ENCODE data around the gene EDNRA. TPM values are rescaled to one million over a fixed set of nuclear protein-coding genes. Genes with fewer than 3 reads are reported as not detected.

Gene EDNRA
- total RNA-seq, 4 donors from 2014 or later, result 2.5 to 8.8 (median 6.1) TPM

DNA sequence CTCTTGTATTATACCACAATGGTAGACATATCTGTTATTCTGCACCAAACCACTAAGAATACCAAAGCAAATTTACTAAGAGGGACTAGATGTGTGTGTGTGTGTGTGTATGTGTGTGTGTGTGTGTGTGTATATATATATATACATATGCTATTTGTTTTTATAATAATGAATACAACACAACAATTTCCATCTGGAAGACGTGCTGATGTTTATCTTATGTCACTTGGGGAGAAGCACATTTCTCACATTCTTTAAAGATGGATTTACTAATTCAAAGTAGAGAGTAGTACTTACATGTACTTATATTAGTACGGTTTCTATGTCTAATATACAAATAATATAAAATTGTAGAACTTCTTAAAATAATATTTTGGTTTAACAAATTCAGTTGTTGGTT lies 52.0 kb downstream of the EDNRA start:
- WGBS, 2 donors, result 50 to 76% methylated on average over 2 of the region's 2 CpGs
- H3K27me3 ChIP-seq, result no peaks in the 10 kb centered on the region
- no peaks in the 10 kb centered on the region for H3K9me3 ChIP-seq
- no peaks in the 10 kb centered on the region for H3K36me3 ChIP-seq
- TF ChIP-seq POLR2A (IDR thresholded peaks at IDR 0.05), result no peak
- TF ChIP-seq, protein P1, sequence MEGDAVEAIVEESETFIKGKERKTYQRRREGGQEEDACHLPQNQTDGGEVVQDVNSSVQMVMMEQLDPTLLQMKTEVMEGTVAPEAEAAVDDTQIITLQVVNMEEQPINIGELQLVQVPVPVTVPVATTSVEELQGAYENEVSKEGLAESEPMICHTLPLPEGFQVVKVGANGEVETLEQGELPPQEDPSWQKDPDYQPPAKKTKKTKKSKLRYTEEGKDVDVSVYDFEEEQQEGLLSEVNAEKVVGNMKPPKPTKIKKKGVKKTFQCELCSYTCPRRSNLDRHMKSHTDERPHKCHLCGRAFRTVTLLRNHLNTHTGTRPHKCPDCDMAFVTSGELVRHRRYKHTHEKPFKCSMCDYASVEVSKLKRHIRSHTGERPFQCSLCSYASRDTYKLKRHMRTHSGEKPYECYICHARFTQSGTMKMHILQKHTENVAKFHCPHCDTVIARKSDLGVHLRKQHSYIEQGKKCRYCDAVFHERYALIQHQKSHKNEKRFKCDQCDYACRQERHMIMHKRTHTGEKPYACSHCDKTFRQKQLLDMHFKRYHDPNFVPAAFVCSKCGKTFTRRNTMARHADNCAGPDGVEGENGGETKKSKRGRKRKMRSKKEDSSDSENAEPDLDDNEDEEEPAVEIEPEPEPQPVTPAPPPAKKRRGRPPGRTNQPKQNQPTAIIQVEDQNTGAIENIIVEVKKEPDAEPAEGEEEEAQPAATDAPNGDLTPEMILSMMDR (IDR thresholded peaks at IDR 0.05), result no peak
- no peak for DNase-seq
- H3K27ac ChIP-seq, result no peak overlapping the region
- H3K4me3 ChIP-seq, result no peak overlapping the region
- intact Hi-C loops (cut with DNase I), result no loop called here
- no peaks in the 10 kb centered on the region for H3K4me1 ChIP-seq

- TF ChIP-seq, protein P1 (IDR thresholded peaks at IDR 0.05), result no peak
- no peak for TF ChIP-seq POLR2A (IDR thresholded peaks at IDR 0.05)
- Histone ChIP-seq H3K36me3 (no peaks in the 10 kb centered on the region), H3K4me1 (no peaks in the 10 kb centered on the region), H3K4me3 (no peak overlapping the region), H3K9me3 (no peaks in the 10 kb centered on the region), H3K27me3 (no peaks in the 10 kb centered on the region), H3K27ac (no peak overlapping the region)
- 52 to 69% methylated on average over 1 of the region's 1 CpG for WGBS, 2 donors
- intact Hi-C loops (cut with DNase I), result no loop called here
- DNase-seq, result no peak
Measured at GRCh38 chr4:147533331-147533730, 52.4 kb downstream of the EDNRA start.

DNA sequence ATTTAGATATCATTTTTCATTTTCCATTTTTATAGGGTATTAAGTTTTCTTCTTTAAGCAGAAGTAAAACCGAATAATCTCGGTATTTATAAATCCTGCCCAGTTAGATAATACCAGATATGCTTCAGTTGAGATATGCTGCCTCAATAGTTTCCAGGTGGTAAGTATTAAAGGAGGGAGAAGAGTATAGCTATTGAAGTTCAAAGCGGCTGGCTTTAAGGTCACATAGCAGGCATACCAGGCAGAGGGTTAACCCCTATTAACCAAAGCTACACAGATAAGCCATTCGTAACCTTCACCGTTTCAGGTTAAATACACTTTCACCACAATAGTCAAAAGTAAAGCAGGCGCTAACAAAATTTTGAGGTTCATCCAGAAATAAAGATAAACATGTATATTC lies 54.2 kb downstream of the EDNRA start:
- intact Hi-C loops (cut with DNase I), result no loop called here
- Histone ChIP-seq H3K36me3 (no peaks in the 10 kb centered on the region), H3K4me1 (no peaks in the 10 kb centered on the region), H3K4me3 (no peak overlapping the region), H3K27ac (no peak overlapping the region), H3K9me3 (no peaks in the 10 kb centered on the region), H3K27me3 (no peaks in the 10 kb centered on the region)
- DNase-seq, result no peak
- WGBS, 2 donors, result 82 to 86% methylated on average over 6 of the region's 6 CpGs
- TF ChIP-seq, protein P1 (IDR thresholded peaks at IDR 0.05), result no peak
- TF ChIP-seq POLR2A (IDR thresholded peaks at IDR 0.05), result no peak

GRCh38 chr4:147538711-147539110 lies 57.8 kb downstream of the EDNRA start:
- DNase-seq, result no peak
- no peaks in the 10 kb centered on the region for H3K9me3 ChIP-seq
- H3K27me3 ChIP-seq, result no peaks in the 10 kb centered on the region
- TF ChIP-seq POLR2A (IDR thresholded peaks at IDR 0.05), result no peak
- TF ChIP-seq, protein P1 (IDR thresholded peaks at IDR 0.05), result no peak
- H3K36me3 ChIP-seq, result no peaks in the 10 kb centered on the region
- no peaks in the 10 kb centered on the region for H3K4me1 ChIP-seq
- intact Hi-C loops (cut with DNase I), result no loop called here
- no peak overlapping the region for H3K4me3 ChIP-seq
- H3K27ac ChIP-seq, result no peak overlapping the region
- WGBS, 2 donors, result 85 to 91% methylated on average over 3 of the region's 3 CpGs

DNA sequence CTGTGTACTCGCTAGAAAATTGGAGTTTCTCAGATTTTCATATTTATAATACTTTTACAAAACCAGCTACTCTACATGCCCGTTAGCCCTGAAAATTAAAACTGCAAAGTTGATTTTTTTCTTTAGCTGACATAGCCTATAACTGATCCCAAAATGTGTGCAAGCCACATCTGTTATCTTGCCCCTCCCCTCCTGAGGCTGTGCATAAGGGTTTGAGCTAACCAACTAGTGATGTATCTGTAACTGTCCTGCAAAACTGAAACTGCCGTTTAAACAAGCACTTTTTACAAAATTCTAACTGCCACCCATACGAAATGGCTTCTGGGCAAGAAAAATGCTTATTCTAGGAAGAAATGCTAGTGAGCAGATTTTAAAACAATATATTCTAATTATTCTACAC lies 59.1 kb downstream of the EDNRA start:
- Histone ChIP-seq H3K9me3 (no peaks in the 10 kb centered on the region), H3K27ac (no peak overlapping the region), H3K27me3 (no peaks in the 10 kb centered on the region), H3K4me3 (no peak overlapping the region), H3K4me1 (no peaks in the 10 kb centered on the region), H3K36me3 (no peaks in the 10 kb centered on the region)
- intact Hi-C loops (cut with DNase I), result no loop called here
- DNase-seq, result no peak
- WGBS, 2 donors, result 54 to 73% methylated on average over 4 of the region's 4 CpGs
- no peak for TF ChIP-seq POLR2A (IDR thresholded peaks at IDR 0.05)
- TF ChIP-seq, protein P1 (IDR thresholded peaks at IDR 0.05), result no peak

Measured in esophagus squamous epithelium (tissue), 5 donors.